ENCODE data around the gene MED22.
"Not testable (repeated sequence)": the region's sequence is repeated elsewhere in the genome, so short reads cannot be mapped to it uniquely, and the experiment has no call there.

The MED22 gene

DNA sequence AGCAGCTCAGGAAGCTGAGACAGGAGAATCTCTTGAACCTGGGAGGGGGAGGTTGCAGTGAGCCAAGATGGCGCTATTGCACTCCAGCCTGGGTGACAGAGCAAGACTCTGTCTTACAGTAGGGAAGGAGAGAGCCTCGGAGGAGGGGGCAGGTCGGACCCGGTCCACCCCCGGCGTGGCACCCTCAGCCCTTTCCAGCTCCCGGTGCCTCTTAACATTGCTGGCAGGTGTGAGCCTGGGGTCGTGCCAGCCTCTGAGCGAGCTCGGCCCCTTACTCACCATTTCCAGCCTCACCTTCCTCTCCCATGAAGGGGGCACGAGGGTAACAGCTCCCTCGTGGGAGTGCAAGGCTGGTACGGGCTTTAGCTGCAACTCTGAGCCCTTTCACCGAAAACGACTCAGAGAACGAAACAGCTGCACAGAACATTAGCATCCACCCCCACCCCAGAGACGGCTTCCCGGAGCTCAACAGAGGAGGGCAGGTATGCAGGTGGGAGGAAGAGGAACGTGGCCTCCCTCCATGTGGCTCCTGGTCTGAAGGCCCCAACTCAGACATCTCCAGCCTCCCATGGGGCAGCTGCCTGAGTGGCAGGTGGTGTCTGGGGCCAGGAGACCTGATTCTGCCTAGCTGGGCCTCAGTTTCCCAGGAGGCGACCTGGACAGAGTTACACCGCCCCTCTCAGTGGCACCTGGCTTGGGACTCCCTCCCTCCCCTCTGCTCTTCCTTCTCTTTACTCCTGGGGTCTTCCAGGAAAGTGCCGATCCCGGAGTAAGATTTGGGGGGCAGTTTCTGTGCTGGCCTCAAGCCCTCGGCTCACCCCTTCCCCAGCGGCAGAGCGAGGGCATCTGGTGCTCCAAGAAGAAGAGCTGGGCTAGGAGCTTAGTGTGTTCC lies 44.4 kb downstream of the MED22 start:
- DNase-seq: no peak

GRCh38 chr9:133301253-133302230 lies 46.4 kb downstream of the MED22 start:
- no peak for DNase-seq

GRCh38 chr9:133299996-133300395 lies 47.9 kb downstream of the MED22 start:
- DNase-seq: not testable (repeated sequence)

- no peak for DNase-seq
These were observed 53.7 kb downstream of the MED22 start for GRCh38 chr9:133294257-133294656.

DNA sequence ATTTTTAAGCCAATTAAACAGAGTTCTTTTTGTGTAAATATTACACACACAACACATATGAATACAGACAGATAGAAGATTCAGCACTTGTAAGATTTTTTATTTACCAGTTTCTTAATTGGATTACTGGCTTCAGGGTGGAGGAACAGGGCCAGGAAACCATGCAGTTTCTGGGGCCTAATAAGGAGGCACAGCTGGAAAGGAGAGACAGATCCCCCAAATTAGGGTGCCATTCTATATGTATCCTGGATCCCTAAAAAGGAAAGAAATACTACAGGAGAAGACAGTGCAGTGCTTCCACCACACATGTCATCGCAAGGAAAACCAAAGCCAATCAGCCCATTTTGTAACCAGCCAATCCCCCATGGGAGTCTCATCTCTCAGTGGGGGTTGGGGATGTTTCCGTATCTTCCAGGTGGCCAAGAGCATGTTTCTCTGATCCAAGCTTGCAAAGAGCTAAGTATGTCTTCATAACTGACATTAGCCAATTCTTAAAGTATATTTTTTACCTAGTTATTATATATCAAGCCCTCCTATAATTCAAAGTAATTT lies 57.1 kb downstream of the MED22 start:
- no peak for DNase-seq

Measured in NCI-H1694 (cell line).